Nephron (organoid): Measurements from ENCODE around the gene LGALS4.

Experiments used
- H3K27ac Mint-ChIP-seq, 3 experiments: 2 replicates each; pipeline ENCODE4 v1.8.0; 2020; ENCODE audit warnings: mixed read lengths in 3 of 3, mild to moderate bottlenecking in 2 of 3, moderate library complexity in 1 of 3
- H3K27me3 Mint-ChIP-seq: 2 replicates; pipeline ENCODE4 v1.8.0; 2021; ENCODE audit warnings: low read depth, mild to moderate bottlenecking, moderate library complexity, mixed read lengths
- H3K36me3 Mint-ChIP-seq: 2 replicates; pipeline ENCODE4 v1.8.0; 2020; ENCODE audit warnings: low read depth, mixed read lengths
- H3K4me1 Mint-ChIP-seq: 2 replicates; pipeline ENCODE4 v1.8.0; 2020; ENCODE audit warnings: mixed read lengths
- H3K4me3 Mint-ChIP-seq, 3 experiments: 2 replicates each; pipeline ENCODE4 v1.8.0; 2020; ENCODE audit warnings: mild to moderate bottlenecking in 3 of 3, mixed read lengths in 3 of 3, moderate library complexity in 2 of 3
- H3K9me3 Mint-ChIP-seq: 2 replicates; pipeline ENCODE4 v1.8.0; 2020; ENCODE audit warnings: mixed read lengths
- CTCF ChIP-seq, 3 experiments: fragments of 200-600 bp; sonication (generic); IDR thresholded peaks; one replicate each; pipeline ENCODE4 v1.5.0; 2021; ENCODE audit warnings: antibody characterized with exemption in 3 of 3; ENCODE audit not compliant: unreplicated experiment in 3 of 3

LGALS4 gene

GRCh38 chr19:38849860-38850435 lies 37.2 kb upstream of the LGALS4 start, which contains the start of gene HNRNPL:
HNRNPL (minus strand) TSS chr19:38849986; CDS start chr19:38849966, 20 bp downstream.
- peak; percentile 32 to 63 (median 41) for TF ChIP-seq CTCF (IDR thresholded peaks at IDR 0.05; ENCODE audit: unreplicated experiment in 3 of 3)
- H3K27ac Mint-ChIP-seq = peak within 1 kb of the TSS; percentile 90 to 99 (median 97)
- H3K36me3 Mint-ChIP-seq = peaks cover 37% of the 10 kb centered on the region
- H3K9me3 Mint-ChIP-seq = no peaks in the 10 kb centered on the region
- peak within 1 kb of the TSS; percentile 91 to 99 (median 92) for H3K4me3 Mint-ChIP-seq
- peaks cover 44% of the 10 kb centered on the region for H3K4me1 Mint-ChIP-seq
- H3K27me3 Mint-ChIP-seq = peaks cover 9% of the 10 kb centered on the region

- Mint-ChIP-seq H3K4me3 (peak overlapping the region; percentile 91 to 99 (median 92)), H3K9me3 (no peaks in the 10 kb centered on the region), H3K27ac (peak overlapping the region; percentile 90 to 99 (median 97)), H3K36me3 (peaks cover 43% of the 10 kb centered on the region), H3K4me1 (peaks cover 48% of the 10 kb centered on the region), H3K27me3 (peaks cover 9% of the 10 kb centered on the region)
- TF ChIP-seq CTCF (IDR thresholded peaks at IDR 0.05; ENCODE audit: unreplicated experiment in 3 of 3) = no peak
Measured at GRCh38 chr19:38849147-38849859, 36.6 kb upstream of the LGALS4 start.

GRCh38 chr19:38848299-38849146 lies 35.8 kb upstream of the LGALS4 start:
- Mint-ChIP-seq H3K4me3 (peak overlapping the region; percentile 91 to 99 (median 92)), H3K9me3 (no peaks in the 10 kb centered on the region), H3K4me1 (peaks cover 54% of the 10 kb centered on the region), H3K27me3 (peaks cover 9% of the 10 kb centered on the region), H3K36me3 (peaks cover 51% of the 10 kb centered on the region), H3K27ac (peak overlapping the region; percentile 90 to 99 (median 97))
- TF ChIP-seq CTCF (IDR thresholded peaks at IDR 0.05; ENCODE audit: unreplicated experiment in 3 of 3) = no peak

GRCh38 chr19:38846097-38846496 lies 33.4 kb upstream of the LGALS4 start:
- TF ChIP-seq CTCF (IDR thresholded peaks at IDR 0.05; ENCODE audit: unreplicated experiment in 3 of 3) = no peak
- H3K4me3 Mint-ChIP-seq = peak overlapping the region; percentile 25 to 70 (median 42)
- H3K9me3 Mint-ChIP-seq = no peaks in the 10 kb centered on the region
- H3K27ac Mint-ChIP-seq = peak overlapping the region in 1 of 3 experiments; percentile 62
- H3K4me1 Mint-ChIP-seq = peaks cover 57% of the 10 kb centered on the region
- peaks cover 73% of the 10 kb centered on the region for H3K36me3 Mint-ChIP-seq
- H3K27me3 Mint-ChIP-seq = peaks cover 4% of the 10 kb centered on the region

GRCh38 chr19:38845374-38846024 lies 32.8 kb upstream of the LGALS4 start:
- TF ChIP-seq CTCF (IDR thresholded peaks at IDR 0.05; ENCODE audit: unreplicated experiment in 3 of 3) = no peak
- H3K27ac Mint-ChIP-seq = peak overlapping the region; percentile 2 to 62 (median 49)
- H3K9me3 Mint-ChIP-seq = no peaks in the 10 kb centered on the region
- peaks cover 79% of the 10 kb centered on the region for H3K36me3 Mint-ChIP-seq
- H3K4me1 Mint-ChIP-seq = peaks cover 63% of the 10 kb centered on the region
- peaks cover 4% of the 10 kb centered on the region for H3K27me3 Mint-ChIP-seq
- H3K4me3 Mint-ChIP-seq = peak overlapping the region; percentile 2 to 70 (median 31)
